ENCODE measurements around the gene SLC4A2.

DNA sequence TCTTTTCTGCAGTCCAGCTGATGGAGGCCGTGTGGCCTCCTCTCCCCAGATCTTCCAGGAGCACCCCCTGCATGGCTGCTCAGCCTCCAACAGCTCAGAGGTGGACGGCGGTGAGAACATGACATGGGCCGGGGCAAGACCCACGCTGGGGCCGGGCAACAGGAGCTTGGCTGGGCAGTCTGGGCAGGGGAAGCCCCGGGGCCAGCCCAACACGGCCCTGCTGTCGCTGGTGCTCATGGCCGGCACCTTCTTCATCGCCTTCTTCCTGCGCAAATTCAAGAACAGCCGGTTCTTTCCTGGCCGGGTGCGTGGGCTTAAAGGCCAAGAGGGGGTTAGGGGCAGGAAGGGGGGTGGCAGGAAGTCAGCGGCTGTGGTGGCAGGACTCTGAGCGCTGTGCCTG, 14.6 kb downstream of the SLC4A2 start:
- TF ChIP-seq CTCF (IDR thresholded peaks at IDR 0.05): no peak
- TF ChIP-seq POLR2AphosphoS5 (IDR thresholded peaks at IDR 0.05; ENCODE audit: insufficient read depth in 1 of 2, low read depth in 1 of 2): no peak
- no peak for TF ChIP-seq POLR2A (IDR thresholded peaks at IDR 0.05)
